ENCODE measurements around the gene POLG.

DNA sequence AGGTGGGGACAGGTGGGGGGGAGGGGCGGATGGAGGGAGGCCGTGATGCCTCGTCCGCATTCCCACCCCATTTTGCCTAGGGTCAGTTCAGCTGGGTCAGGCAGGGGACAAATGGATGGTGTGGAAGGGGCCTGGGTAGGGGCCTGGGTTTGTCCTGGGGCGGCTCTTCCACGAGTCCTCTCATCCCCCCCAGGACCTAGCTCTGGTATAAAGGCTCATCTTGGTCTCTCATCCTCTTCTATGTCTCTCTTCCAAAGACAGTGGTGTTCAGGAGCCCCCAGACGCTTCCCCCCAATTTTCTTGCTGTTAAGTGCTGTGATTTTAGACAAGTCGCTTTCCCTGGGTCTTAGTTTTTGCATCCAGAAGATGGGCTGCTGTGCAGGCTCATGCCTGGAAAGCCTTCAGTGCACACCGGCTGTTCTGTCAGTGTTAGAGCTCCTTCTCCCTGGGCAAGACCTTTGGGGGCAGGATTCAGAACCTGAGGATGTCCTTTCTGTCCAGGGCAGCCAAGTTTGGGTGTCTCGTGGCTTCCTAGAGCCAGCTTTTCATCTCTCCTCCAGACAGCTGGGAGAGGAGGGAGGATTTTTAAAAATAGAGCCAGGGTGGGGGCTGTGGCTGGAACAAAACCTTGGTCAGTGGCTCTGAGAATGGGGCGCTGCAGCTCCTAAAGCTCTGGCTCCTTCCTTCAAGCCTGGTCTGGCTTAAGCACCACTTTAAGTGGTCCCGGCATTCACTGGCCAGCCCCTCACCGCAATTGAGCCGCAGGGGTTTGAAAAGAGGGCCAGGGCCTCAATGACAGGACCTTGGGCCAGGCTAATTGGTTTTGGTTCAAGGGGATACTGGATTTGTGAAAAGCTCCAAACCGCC is 37.7 kb upstream of the POLG start:
- TF ChIP-seq, protein P1, sequence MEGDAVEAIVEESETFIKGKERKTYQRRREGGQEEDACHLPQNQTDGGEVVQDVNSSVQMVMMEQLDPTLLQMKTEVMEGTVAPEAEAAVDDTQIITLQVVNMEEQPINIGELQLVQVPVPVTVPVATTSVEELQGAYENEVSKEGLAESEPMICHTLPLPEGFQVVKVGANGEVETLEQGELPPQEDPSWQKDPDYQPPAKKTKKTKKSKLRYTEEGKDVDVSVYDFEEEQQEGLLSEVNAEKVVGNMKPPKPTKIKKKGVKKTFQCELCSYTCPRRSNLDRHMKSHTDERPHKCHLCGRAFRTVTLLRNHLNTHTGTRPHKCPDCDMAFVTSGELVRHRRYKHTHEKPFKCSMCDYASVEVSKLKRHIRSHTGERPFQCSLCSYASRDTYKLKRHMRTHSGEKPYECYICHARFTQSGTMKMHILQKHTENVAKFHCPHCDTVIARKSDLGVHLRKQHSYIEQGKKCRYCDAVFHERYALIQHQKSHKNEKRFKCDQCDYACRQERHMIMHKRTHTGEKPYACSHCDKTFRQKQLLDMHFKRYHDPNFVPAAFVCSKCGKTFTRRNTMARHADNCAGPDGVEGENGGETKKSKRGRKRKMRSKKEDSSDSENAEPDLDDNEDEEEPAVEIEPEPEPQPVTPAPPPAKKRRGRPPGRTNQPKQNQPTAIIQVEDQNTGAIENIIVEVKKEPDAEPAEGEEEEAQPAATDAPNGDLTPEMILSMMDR (conservative IDR thresholded peaks at IDR 0.05; ENCODE audit: low read length), result no peak
- no peak for TF ChIP-seq EZH2phosphoT487 (IDR thresholded peaks at IDR 0.05; ENCODE audit: borderline replicate concordance, low read depth, low read length)

Data from OCI-LY7 (cell line).